Stimulated activated CD4-positive, alpha-beta T cell treated with anti-CD3 and anti-CD28 coated beads, TNF-alpha, amount 100 ng/mL, for 24 hours (primary cell): ENCODE data around the gene TTC23.

ENCODE experiments used
- DNase-seq, 3 experiments: peaks; one replicate each; pipeline ENCODE4 v3.0.0-alpha.2; 2020; ENCODE audit warnings: low read depth in 3 of 3

Gene TTC23

DNA sequence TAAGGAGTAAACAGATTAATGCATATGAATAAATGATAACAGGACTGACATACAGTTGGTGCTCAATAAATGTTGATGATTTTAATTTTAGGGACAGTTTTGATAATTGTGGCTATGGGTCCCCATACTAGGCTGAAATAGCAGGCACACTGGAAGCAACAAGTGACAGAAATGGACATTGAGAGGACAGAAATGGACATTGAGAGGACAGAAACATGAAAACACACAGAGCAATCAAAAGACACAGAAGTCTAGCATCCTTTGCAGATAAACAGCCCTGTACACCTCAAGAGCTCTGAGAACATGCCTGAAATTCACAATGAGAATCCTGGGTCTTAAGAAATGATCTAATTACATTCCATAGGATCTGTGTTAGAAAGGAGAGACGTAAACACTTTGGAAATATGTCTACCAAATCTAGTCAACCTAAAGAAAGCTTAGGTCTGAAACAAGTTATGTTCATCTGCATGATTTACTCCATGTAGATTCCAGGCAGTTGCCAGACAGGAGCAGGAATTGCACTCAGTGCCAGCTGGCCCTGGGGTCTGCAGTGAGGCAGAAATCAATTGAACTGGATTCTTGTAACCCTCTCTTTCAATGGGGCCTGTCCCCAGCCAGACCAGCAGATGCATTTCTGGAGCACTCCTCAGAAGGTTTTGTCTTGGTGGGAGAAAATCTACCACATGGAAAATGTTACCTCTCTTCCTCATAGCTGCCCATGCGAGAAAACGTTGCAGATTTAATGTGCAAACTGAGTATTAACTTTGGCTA lies 84.2 kb downstream of the TTC23 start:
- no peak for DNase-seq

DNA sequence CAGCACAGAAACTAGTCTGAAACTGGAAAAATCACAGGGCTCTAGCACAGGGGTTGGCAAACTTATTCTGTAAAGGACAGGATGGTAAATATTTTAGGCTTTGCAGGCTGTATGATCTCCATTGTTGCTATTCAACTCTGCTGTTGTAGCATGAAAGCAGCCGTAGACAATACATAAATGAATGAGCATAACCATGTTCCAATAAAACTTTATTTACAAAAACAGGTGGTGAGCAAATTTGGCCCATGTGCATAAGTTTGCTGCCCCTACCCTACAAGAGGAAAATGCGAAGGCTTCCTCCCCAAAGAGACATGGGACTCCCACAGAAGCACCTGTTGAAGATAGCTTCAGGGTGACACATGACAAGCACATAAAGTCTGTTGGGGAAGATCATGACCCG lies 85.3 kb downstream of the TTC23 start:
- no peak for DNase-seq

DNA sequence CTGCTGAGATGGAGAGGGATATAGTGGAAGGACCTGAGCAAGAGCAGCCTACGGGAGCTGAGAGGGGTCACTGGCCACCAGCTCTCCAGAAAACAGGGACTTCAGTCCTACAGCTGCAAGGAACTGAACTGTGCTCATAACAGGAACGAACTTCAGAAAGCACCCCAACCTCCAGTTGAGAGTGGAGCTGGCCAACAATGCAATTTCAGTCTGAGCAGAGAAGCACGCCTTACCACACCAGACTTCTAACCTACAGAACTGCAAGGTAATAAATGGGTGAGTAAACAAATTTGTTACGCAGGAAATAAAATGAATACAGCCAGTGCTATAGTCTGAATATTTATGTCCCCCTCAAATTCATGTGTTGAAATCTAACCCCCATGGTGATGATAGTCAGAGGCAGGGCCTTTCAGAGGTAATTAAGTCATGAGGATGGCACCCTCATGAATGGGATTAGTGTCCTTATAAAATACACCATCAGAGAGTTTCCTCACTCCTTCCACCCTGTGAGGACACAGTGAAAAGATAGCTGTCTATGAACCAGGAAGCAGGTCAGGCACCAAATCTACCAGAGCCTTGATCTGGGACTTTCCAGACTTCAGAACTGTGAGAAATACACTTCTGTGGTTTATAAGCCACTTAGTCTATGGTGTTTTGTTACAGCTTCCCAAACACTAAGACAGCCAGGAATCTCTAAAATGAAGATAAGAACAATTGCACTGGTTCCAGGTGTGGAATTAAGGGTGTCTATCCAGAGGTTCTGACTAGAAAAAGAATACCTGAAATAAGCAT lies 85.9 kb downstream of the TTC23 start:
- no peak for DNase-seq

DNA sequence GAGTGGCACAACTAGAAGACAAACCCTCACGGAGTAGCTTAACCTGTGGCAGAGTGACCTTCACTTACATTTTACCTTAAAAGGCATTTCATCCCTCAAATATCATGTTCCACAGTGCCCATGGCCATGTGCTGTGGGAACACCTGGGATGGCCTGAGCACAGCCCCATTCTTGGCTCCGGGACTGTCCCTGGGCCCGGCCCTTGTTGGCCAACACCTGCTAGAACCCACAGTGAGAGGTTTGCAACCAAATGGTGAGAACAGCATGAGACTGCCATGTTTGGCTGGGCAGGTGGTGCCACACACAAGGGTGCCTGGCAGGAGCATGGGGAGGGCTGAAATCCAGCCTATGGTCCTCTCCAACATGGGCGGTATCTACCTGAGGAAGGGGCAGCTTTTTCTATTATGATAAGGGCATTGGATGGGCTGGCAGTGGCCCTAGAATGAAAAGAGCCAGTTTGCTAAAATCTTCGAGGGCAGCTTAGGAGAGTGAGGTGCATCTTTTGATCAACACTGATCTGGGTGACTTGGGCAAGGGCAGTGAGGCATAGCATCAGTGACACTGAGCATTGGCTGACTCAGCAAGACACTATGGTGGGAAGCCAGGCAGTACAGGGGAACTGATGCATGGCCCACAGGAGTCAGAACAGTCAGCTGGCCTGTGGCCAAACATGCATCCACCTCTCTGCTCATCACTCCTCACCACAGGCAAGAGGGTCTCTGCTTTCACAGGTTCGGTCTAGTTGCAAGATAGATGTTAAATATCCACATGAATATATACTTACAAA lies 90.6 kb downstream of the TTC23 start:
- no peak for DNase-seq

DNA sequence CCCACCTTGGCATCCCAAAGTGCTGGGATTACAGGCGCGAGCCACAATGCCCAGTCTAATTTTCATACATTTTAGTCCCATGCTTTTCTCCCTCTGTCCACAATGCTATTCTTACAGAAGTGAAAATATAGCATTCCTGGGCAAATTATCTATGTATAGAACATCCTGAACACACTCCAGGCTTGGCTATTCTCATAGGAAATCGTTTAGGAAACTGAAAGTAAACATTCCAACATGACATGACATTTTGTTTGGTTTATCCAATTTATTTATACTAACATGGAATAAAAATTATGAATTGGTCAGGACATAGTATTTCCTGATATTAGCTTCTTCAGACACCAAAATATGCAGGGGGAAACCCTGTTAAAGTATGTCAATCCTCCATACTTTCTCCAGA lies 91.9 kb downstream of the TTC23 start:
- no peak for DNase-seq

DNA sequence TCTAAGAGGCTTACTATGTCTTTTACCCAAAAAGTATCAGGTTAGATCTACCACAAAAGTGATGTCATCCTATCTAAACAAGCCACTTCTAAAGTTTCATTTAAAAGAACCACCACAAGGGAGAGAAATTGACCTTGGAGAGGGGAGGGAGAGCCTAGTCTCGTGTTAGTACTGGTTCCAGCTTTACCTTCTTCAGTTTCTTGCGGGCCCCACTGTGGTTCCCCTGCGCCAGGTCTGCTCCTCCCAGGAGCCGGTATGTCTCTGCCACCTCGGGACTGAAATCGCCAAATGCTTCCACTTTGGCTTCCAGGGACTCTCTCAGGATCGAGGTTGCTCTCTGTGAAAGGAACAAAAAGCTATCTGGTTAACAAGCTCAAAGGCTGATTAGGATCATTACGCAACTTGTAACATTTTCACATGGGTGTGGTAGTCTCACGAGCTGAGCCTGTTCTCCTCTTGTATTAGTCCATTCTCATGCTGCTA lies 93.4 kb downstream of the TTC23 start:
- no peak for DNase-seq

DNA sequence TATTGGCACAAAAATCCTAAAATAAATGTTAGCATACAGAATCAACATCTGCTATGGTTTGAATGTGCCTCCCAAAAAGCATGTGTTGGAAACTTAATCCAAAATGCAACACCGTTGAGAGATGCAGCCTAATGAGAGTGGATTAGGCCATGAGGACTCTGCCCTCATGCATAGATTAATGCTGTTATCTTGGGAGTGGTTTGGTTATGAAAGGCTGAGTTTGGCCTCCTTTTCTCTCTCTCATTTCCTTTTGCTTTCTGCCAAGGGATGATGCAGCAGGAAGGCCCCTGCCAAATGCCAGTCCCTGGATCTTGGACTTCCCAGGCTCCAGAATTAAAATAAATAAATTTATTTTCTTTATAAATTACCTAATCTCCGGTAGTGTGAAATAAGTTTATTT lies 95.1 kb downstream of the TTC23 start:
- DNase-seq: no peak

DNA sequence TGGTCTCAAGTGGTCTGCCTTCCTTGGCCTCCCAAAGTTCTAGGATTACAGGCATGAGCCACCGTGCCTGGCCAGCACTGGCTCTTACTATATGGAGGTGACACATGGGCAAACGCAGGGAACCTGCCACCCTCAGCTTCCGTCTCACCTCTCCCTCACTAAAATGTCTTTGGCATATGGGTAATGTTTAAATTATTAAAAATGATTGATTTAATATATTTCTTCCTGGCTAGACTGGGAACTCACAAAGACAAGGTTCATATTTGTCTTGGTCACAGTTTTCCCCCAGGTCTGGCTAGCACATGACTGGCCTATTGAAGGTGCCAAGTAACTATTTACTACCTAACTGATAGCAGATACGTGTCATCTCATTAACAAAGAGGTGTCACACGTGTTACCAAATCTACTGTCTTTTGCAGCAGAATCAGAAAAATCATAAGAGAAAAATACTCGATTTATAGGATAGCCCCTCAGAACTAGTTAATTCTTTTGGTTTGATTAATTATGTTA lies 96.3 kb downstream of the TTC23 start:
- DNase-seq: no peak

DNA sequence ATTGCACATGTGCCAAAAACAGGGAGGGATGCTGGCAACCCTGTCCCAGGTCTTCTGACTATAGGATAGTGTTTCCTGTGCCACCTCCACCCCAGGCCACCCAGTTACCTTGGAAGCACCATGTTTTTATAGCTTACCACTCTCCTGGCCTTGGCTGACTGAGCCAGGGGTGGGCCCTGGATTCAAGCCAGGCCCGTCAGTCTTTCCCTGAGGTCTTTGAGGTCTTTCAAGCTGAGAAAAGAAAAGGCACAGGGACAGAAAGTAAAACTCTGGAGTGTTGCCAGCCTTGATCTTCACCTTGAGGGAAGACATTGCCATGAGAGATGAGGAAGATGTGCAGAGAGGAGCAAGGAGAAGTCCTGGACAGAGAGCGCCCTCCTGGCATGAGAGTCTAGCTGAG lies 98.2 kb downstream of the TTC23 start:
- DNase-seq: no peak

DNA sequence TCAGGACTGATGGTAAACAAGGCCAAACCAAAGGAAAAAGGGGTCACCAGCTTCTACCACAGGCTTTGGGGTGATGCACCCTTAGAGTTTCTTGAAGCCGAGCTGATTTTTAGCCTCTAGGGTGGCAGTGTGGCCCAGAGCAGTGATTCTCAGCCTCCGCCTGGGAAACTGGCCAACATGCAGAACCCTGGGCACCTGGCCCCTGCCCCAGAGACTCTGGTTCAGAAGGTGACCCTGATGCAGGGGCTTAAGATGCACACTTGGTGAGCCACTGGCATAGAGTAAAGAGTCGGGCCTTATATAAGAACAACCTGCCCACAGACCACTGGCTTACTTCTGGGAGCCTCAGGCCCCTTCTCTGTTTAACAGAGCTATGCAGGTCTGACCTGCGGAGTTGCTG lies 100.0 kb downstream of the TTC23 start:
- DNase-seq: no peak

DNA sequence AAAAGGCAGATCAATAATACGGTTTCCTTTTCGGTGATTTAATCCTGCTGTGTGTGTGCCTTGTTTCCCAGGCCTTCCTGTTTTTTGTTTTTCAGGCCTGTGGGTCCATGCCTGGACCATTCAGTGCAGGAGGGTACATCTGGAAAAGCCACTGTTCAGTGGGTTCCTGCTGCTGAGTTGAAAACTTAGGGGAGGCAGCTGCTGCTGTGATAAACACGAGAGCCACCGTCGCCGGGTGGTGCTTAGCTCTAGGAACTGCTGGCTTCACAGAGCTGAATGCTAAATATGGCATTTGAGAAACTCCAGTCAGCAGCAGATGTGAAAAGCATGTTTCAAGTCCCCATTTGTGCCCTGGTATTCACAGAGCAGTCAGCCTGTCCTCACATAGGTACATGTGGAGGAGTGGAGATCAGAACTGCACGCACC lies 100.5 kb downstream of the TTC23 start:
- DNase-seq: no peak

DNA sequence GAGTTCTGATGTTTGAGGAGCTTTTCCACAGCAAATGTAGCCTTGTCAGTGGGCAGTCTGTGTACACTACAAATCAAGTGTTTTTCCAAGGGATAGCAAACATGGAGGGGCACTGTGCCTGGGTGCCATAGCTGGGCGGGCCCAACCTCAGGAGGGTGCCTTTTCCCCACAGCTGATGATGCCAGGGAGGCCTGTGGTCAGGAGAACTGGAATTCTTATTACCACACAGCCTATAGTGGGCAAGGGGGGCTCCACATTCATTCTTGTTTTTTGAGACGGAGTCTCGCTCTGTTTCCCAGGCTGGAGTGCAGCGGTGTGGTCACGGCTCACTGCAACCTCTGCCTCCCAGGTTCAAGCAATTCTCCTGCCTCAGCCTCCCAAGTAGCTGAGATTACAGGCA lies 102.7 kb downstream of the TTC23 start:
- no peak for DNase-seq

DNA sequence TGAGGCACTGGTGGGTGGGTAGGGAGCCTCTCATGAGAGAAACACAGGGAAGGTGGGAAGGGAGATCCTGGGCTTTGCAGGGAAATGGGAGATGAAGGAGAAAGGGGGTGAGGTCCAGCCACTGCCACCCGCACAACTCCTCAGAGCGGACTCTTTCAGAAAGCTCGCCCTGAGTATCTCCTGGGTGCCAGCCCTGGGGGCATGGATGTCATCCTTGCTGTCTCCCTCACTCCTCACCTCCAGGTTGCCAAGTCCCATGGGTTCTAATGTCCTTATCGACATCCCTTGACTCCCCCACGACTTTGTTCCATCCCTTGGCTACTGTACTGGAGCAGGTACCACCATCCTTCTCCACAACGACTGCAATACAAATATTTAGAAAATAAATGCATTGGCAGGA lies 103.6 kb downstream of the TTC23 start:
- no peak for DNase-seq

DNA sequence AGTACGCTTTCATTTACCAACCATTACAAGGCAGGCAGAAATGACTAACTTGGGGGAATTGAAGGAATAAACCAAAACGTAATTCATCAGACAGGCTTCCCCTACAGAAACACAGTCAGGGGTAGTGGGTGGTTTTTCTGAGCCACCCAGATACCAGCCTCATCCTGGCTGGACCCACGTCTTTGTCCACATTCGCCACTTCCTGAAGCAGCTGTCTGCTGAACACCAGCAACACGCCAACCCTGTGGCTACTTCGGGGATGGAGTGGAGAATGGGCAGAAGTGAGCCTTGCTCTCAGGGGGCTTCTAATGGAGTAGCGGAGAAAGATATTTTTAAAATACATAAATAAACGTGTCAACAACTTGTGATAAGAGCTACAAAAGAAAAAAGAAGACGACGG lies 104.4 kb downstream of the TTC23 start:
- DNase-seq: no peak

DNA sequence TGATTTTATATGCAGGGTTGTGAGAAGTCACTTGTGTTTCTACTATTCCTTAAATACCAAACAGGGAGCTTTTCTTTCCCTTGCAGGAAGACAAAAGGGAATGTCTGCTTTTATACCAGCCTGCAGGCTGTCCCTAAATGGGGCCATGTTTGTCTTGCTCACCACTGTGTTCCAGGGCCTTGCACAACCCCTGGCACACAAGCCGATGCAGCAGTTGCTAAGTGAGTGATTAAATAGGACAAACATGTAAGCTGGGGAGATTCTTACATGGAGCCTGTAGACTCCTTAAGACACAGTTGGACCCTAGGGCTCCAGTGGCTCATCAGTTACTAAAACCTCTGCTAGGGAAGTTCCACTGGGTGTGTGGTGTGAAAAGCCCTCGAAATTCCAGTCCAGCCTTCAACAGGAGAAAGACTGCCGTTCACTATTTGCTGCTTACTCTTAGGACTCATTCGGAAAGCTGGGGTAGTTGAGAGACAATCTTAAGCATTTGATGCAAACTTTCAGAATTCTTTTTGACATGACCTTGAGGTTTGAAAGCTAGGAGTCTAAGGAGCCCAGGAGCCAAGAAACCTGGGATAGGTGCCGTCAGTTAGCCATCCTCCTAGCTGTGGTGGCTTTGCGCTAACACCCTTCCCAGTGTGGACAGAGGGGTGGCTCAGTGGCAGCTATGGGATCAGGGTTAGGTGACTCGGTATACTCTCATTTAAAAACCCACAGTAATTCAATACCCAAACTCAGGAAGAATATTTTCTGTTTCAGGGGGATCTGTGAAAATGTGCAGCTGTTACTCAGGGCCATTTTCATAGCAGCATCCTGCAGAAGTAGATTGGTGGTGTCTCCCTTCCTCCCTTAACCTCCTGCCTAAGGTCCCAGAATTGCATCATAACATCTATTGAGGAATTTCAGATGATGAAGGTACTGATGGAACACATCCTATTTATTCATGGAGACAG lies 105.4 kb downstream of the TTC23 start:
- no peak for DNase-seq

DNA sequence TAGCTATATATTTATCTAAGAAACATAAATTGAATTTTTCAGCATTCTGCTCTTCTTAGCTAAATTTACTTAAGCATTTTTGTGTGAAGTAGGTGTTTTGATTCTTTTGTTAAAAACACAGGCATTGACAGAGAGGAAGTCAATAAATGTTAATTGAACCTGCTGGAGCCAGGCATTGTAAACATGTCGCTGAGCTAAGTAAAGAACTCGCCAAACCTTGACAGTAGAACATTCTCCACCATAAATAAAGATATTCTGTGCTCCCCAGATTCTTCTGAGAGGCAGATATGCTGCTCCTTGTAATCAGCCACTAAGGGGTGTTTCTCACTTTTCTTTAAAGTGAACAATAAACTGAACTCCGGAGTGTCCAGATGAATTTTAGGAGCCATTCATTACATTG lies 106.1 kb downstream of the TTC23 start:
- DNase-seq: no peak

DNA sequence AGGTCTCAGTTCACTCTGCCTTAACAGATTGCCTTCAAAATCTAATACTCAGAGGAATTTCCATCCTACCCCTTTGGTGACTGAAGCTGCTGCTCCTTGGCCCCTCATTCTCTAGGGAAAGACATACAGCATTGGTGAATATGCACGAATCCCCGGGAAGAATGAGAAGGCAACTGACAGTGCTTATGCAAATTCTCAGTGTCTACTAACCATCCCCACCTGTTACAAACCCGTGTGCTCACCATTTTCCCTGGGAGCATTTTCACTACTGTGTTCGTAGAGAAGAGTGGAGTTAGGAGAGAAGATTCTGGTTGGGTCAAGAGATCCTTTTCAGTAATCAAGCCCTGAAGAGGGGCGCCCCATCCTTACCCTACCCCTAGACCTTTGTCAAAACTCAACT lies 106.8 kb downstream of the TTC23 start:
- no peak for DNase-seq

DNA sequence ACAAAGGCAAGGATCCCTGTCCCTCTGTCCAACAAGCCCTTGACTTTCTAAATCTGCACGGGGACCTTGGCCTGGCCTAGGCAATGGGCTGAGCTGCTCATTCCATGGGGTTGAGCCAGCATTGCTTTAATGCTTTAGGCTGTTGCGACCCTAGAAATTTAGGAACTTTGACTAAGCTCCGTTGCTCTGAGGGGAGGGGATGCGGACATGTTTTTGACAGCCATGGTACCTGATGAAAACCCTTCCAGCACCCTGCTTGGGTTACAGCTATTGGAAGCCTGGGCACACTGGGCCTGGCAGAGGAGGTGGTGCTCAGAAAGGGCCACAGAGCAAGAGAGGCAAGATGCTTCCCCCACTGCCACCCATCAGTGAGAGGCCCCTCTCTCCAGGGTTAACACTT lies 107.4 kb downstream of the TTC23 start:
- DNase-seq: no peak

DNA sequence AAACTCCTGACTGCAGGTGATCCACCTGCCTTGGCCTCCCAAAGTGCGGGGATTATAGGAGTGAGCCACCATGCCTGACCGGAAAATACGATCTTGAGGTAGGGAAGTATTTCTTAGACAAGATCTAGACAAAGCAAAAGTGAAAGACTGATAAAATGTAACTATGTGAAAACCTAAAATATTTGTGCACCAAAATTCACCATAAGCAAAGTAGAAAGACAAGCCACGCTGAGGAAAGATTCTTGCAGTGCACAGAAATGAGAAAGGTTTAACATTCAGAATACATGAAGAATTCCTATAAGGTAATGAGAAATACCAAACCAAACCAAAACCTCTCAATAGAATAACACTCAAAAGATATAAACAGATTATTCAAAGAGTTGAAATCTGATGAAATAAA lies 108.8 kb downstream of the TTC23 start:
- DNase-seq: no peak

DNA sequence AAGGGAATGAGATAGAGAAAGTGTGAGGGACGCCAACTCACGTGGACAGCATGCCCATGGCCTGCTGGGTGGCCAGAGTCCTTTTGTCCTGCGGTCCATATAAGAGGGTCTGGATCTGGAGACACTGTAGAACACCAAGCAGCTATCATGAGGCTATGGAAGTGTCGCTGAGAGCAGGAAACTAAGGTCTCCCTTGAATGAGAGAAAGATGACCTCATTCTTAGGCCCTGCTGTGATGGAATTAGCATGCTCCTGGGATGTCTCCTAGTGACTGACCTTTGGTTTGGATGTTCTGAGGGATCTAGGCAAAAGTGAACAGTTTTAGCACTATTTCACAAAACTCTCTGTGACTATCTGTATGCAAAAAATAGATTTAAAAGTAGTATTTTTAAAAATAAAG lies 110.1 kb downstream of the TTC23 start:
- no peak for DNase-seq

DNA sequence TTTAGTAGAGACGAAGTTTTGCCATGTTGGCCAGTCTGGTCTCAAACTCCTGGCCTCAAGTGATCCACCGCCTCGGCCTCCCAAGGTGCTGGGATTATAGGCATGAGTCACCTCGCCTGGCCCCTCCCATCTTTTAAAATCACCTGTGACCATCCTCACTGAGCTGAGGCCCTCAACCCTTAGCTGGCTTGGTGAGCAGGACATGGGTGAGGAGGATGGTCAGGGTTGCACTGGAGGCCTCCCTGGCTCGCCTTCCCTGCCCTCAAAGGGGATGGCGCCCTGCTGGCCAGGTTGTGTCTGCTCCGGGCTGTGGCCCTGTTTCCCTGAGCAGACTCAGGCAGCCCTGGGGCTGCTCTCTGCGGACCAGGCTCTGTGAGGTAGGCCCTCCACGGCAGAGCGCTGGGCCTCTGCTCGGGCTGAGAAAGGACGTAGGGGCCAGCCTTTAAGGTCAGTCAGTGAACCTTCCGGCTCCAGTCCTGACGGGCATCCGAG lies 110.8 kb downstream of the TTC23 start:
- DNase-seq: no peak
